ENCODE results near the gene GJA10.

GJA10 gene

DNA sequence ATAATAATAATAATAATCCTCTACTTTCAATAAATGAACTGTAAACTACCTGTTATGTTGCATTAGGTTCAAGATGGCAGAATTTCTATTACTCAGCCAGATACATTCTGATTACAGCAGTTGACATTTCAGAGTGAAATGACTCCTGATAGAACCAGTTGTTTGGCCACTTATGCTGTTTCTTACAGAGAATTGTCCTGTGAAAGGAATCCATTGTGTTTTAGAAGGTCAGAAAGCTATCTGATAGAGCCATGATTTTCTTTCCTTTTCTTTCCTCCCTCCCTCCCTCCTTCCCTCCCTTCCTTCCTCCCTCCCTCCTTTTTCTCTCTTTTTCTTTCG is 16.6 kb downstream of the GJA10 start:
- no peaks in the 10 kb centered on the region for H3K9me2 ChIP-seq (replicated peaks; ENCODE audit: control insufficient read depth, low read length)
- no peaks in the 10 kb centered on the region for H3F3A ChIP-seq (ENCODE audit: control insufficient read depth, insufficient read depth)
- H3K9me3 ChIP-seq (ENCODE audit: control insufficient read depth, insufficient read depth, low read length): no peaks in the 10 kb centered on the region
- no peak overlapping the region for H3K4me3 ChIP-seq (ENCODE audit: low read length)
- no peaks in the 10 kb centered on the region for H3K79me2 ChIP-seq (ENCODE audit: control insufficient read depth, low read length)
- TF ChIP-seq CTCF (IDR thresholded peaks at IDR 0.05; ENCODE audit: low read depth, low read length, poor library complexity, severe bottlenecking): no peak
- TF ChIP-seq EZH2phosphoT487 (IDR thresholded peaks at IDR 0.05; ENCODE audit: borderline replicate concordance, low read length): no peak
- no peak overlapping the region for H3K4me2 ChIP-seq (ENCODE audit: low read length)
- H3K27ac ChIP-seq (ENCODE audit: low read depth, low read length): no peak overlapping the region
- no peaks in the 10 kb centered on the region for H4K20me1 ChIP-seq (ENCODE audit: control insufficient read depth, insufficient read depth, low read depth, low read length)
- no peaks in the 10 kb centered on the region for H3K4me1 ChIP-seq (ENCODE audit: control insufficient read depth, low read length)
- H3K36me3 ChIP-seq (ENCODE audit: control insufficient read depth, low read length): no peaks in the 10 kb centered on the region
- H3K27me3 ChIP-seq (ENCODE audit: control insufficient read depth, low read length): peaks cover 8% of the 10 kb centered on the region

- H3K4me3 ChIP-seq (ENCODE audit: low read length): no peak overlapping the region
- H3K4me1 ChIP-seq (ENCODE audit: control insufficient read depth, low read length): no peaks in the 10 kb centered on the region
- no peak overlapping the region for H3K27ac ChIP-seq (ENCODE audit: low read depth, low read length)
- H3K9me3 ChIP-seq (ENCODE audit: control insufficient read depth, insufficient read depth, low read length): no peaks in the 10 kb centered on the region
- TF ChIP-seq CTCF (IDR thresholded peaks at IDR 0.05; ENCODE audit: low read depth, low read length, poor library complexity, severe bottlenecking) (no peak), EZH2phosphoT487 (IDR thresholded peaks at IDR 0.05; ENCODE audit: borderline replicate concordance, low read length) (no peak)
- H4K20me1 ChIP-seq (ENCODE audit: control insufficient read depth, insufficient read depth, low read depth, low read length): no peaks in the 10 kb centered on the region
- no peaks in the 10 kb centered on the region for H3F3A ChIP-seq (ENCODE audit: control insufficient read depth, insufficient read depth)
- no peak overlapping the region for H3K4me2 ChIP-seq (ENCODE audit: low read length)
- no peaks in the 10 kb centered on the region for H3K79me2 ChIP-seq (ENCODE audit: control insufficient read depth, low read length)
- H3K36me3 ChIP-seq (ENCODE audit: control insufficient read depth, low read length): no peaks in the 10 kb centered on the region
- H3K27me3 ChIP-seq (ENCODE audit: control insufficient read depth, low read length): no peaks in the 10 kb centered on the region; the same call in 1 of the 2 replicates
- no peaks in the 10 kb centered on the region for H3K9me2 ChIP-seq (replicated peaks; ENCODE audit: control insufficient read depth, low read length)
These were observed 22.1 kb downstream of the GJA10 start for GRCh38 chr6:89916136-89916920.

GRCh38 chr6:89917216-89917615 is 22.9 kb downstream of the GJA10 start:
- Histone ChIP-seq H3K4me1 (ENCODE audit: control insufficient read depth, low read length) (no peaks in the 10 kb centered on the region), H3K27ac (ENCODE audit: low read depth, low read length) (no peak overlapping the region), H3K9me3 (ENCODE audit: control insufficient read depth, insufficient read depth, low read length) (no peaks in the 10 kb centered on the region), H3K4me3 (ENCODE audit: low read length) (no peak overlapping the region), H3F3A (ENCODE audit: control insufficient read depth, insufficient read depth) (no peaks in the 10 kb centered on the region), H3K79me2 (ENCODE audit: control insufficient read depth, low read length) (no peaks in the 10 kb centered on the region), H3K4me2 (ENCODE audit: low read length) (no peak overlapping the region), H3K36me3 (ENCODE audit: control insufficient read depth, low read length) (no peaks in the 10 kb centered on the region), H3K27me3 (ENCODE audit: control insufficient read depth, low read length) (no peaks in the 10 kb centered on the region; the same call in 1 of the 2 replicates), H3K9me2 (replicated peaks; ENCODE audit: control insufficient read depth, low read length) (no peaks in the 10 kb centered on the region), H4K20me1 (ENCODE audit: control insufficient read depth, insufficient read depth, low read depth, low read length) (no peaks in the 10 kb centered on the region)
- no peak for TF ChIP-seq EZH2phosphoT487 (IDR thresholded peaks at IDR 0.05; ENCODE audit: borderline replicate concordance, low read length)
- no peak for TF ChIP-seq CTCF (IDR thresholded peaks at IDR 0.05; ENCODE audit: low read depth, low read length, poor library complexity, severe bottlenecking)
